Cardiac septum (tissue), 1 donor: Measurements from ENCODE around the gene SKP1. TPM values are rescaled to one million over a fixed set of nuclear protein-coding genes. Genes with fewer than 3 reads are reported as not detected.

Experiments used
- DNase-seq: peaks from one replicate; pipeline ENCODE4 v3.0.0-alpha.2; 2020; ENCODE audit warnings: low spot score
- intact Hi-C: fragments of 100-400 bp; cut with DNase I; formaldehyde crosslinking; loops from one replicate; pipeline ENCODE4 v1.14.0; 2022
- total RNA-seq: library from RNA; stranded (reverse); fragmentation: NEBNext Ultra II Directional; extraction: Animal tissue kit (Norgen Biotek cat#: 25700); gene quantifications from one replicate; pipeline ENCODE4 v1.2.1, GENCODE V29; 2021
- donor health status: DM: no; HTN: no; CAD: no.

SKP1 gene
- total RNA-seq, 1 donor from 2014 or later = 494 TPM

- DNase-seq = no peak
- intact Hi-C loops = no loop called here
Observed at GRCh38 chr5:134133995-134134541, 42.7 kb downstream of the SKP1 start.

GRCh38 chr5:134133188-134133994, 43.4 kb downstream of the SKP1 start:
- peak; percentile 60 for DNase-seq
- intact Hi-C loops = no loop called here

GRCh38 chr5:134132372-134133187, 44.2 kb downstream of the SKP1 start:
- intact Hi-C loops = no loop called here
- peak; percentile 41 for DNase-seq

- intact Hi-C loops = no loop called here
- DNase-seq = peak; percentile 63
Observed at GRCh38 chr5:134131578-134132350, 45.0 kb downstream of the SKP1 start.

GRCh38 chr5:134131165-134131564, 45.6 kb downstream of the SKP1 start:
- intact Hi-C loops = no loop called here
- DNase-seq = no peak

GRCh38 chr5:134130239-134130945, 46.4 kb downstream of the SKP1 start:
- DNase-seq = no peak
- intact Hi-C loops = no loop called here

- intact Hi-C loops = no loop called here
- no peak for DNase-seq
Observed at GRCh38 chr5:134129411-134130238, 47.1 kb downstream of the SKP1 start.

GRCh38 chr5:134128648-134128995, 48.1 kb downstream of the SKP1 start:
- intact Hi-C loops = no loop called here
- no peak for DNase-seq

GRCh38 chr5:134127988-134128647, 48.6 kb downstream of the SKP1 start:
- no peak for DNase-seq
- intact Hi-C loops = no loop called here

- intact Hi-C loops = no loop called here
- DNase-seq = no peak
Observed at GRCh38 chr5:134127376-134127861, 49.3 kb downstream of the SKP1 start.

GRCh38 chr5:134125039-134126015, 51.4 kb downstream of the SKP1 start:
- intact Hi-C loops = no loop called here
- peak; percentile 81 for DNase-seq

GRCh38 chr5:134124289-134125038, 52.3 kb downstream of the SKP1 start:
- DNase-seq = no peak
- intact Hi-C loops = no loop called here

GRCh38 chr5:134123360-134123759, 53.4 kb downstream of the SKP1 start:
- no peak for DNase-seq
- intact Hi-C loops = no loop called here

- intact Hi-C loops = no loop called here
- no peak for DNase-seq
Observed at GRCh38 chr5:134122530-134122929, 54.2 kb downstream of the SKP1 start.

- intact Hi-C loops = no loop called here
Observed at GRCh38 chr5:134120386-134121138, 56.2 kb downstream of the SKP1 start.

More at GRCh38 chr5:134120386-134121138, 56.2 kb downstream of the SKP1 start:
- DNase-seq = no peak
